GM23248 (cell line): ENCODE results near the gene LRCH4. TPM values are rescaled to one million over a fixed set of nuclear protein-coding genes. Genes with fewer than 3 reads are reported as not detected.
A peak's percentile ranks its signal among the peaks of the same experiment; 100 is the strongest.

Experiments
- DNase-seq: peaks from one replicate; pipeline ENCODE4 v3.0.0-alpha.2; 2015
- H2AFZ ChIP-seq: fragments of 200-600 bp; sonication (generic); 2 replicates; pipeline ENCODE4 v1.6.1; 2016; ENCODE audit warnings: antibody characterized with exemption
- H3F3A ChIP-seq: fragments of 200-600 bp; sonication (generic); 2 replicates; pipeline ENCODE4 v1.6.1; 2016; ENCODE audit warnings: mild to moderate bottlenecking, antibody characterized with exemption, mixed run types; ENCODE audit not compliant: insufficient read depth
- H3K27ac ChIP-seq: fragments of 200-600 bp; sonication (generic); 2 replicates; pipeline ENCODE4 v1.5.1; 2016; ENCODE audit warnings: mild to moderate bottlenecking
- H3K27me3 ChIP-seq: fragments of 200-600 bp; sonication (generic); replicated peaks from 2 replicates; pipeline ENCODE4 v1.6.1; 2016; ENCODE audit warnings: mild to moderate bottlenecking; ENCODE audit not compliant: insufficient read depth
- H3K36me3 ChIP-seq: fragments of 200-600 bp; sonication (generic); 2 replicates; pipeline ENCODE4 v1.6.1; 2016; ENCODE audit warnings: low read depth, mild to moderate bottlenecking
- H3K4me1 ChIP-seq: fragments of 200-600 bp; sonication (generic); 2 replicates; pipeline ENCODE4 v1.6.1; 2016; ENCODE audit warnings: mild to moderate bottlenecking; ENCODE audit not compliant: insufficient read depth
- H3K4me2 ChIP-seq: fragments of 200-600 bp; sonication (generic); one replicate; pipeline ENCODE4 v1.6.1; 2016; ENCODE audit warnings: mild to moderate bottlenecking; ENCODE audit not compliant: unreplicated experiment
- H3K4me3 ChIP-seq: fragments of 200-600 bp; sonication (generic); 2 replicates; pipeline ENCODE4 v1.5.1; 2016; ENCODE audit warnings: mild to moderate bottlenecking
- H3K79me2 ChIP-seq: fragments of 200-600 bp; sonication (generic); 2 replicates; pipeline ENCODE4 v1.6.1; 2016; ENCODE audit warnings: mild to moderate bottlenecking; ENCODE audit not compliant: insufficient read depth
- H3K9ac ChIP-seq: fragments of 200-600 bp; sonication (generic); 2 replicates; pipeline ENCODE4 v1.6.1; 2016; ENCODE audit warnings: mild to moderate bottlenecking
- H3K9me2 ChIP-seq: fragments of 200-600 bp; sonication (generic); 2 replicates; pipeline ENCODE4 v1.6.1; 2016; ENCODE audit warnings: mixed run types, mild to moderate bottlenecking, moderate library complexity; ENCODE audit not compliant: insufficient read depth
- H3K9me3 ChIP-seq: fragments of 200-600 bp; sonication (generic); one replicate; pipeline ENCODE4 v1.6.1; 2017; ENCODE audit warnings: low read depth
- H4K20me1 ChIP-seq: fragments of 200-600 bp; sonication (generic); 2 replicates; pipeline ENCODE4 v1.6.0; 2016; ENCODE audit not compliant: insufficient read depth
- EZH2 ChIP-seq: fragments of 200-600 bp; sonication (generic); IDR thresholded peaks from 2 replicates; pipeline ENCODE4 v1.6.1; 2018; ENCODE audit warnings: antibody characterized with exemption, mild to moderate bottlenecking; ENCODE audit not compliant: insufficient read depth, poor library complexity, severe bottlenecking
- EZH2phosphoT487 ChIP-seq: fragments of 200-600 bp; sonication (generic); IDR thresholded peaks from 2 replicates; pipeline ENCODE4 v1.6.1; 2018; ENCODE audit warnings: antibody characterized with exemption, moderate library complexity, mild to moderate bottlenecking, low read depth; ENCODE audit not compliant: insufficient read depth
- WGBS, 2 experiments: methylation state at CpG; one replicate each; pipeline ENCODE4 v1.1.6; 2015 to 2017; ENCODE audit warnings: low lambda C conversion rate in 2 of 2, low coverage in 1 of 2; ENCODE audit errors: missing lambda C conversion rate in 2 of 2; 5-methylcytosine and 5-hydroxymethylcytosine counted together
- in situ Hi-C: fragments of 300-500 bp; cut with MboI; formaldehyde crosslinking; loops from 2 replicates; pipeline ENCODE4 v1.15.0; 2020
- polyA plus RNA-seq: library from polyadenylated mRNA; unstranded; fragments of >200 nt; fragmentation: Nextera tagmentation; extraction: Ambion mirVana; gene quantifications from 2 replicates; pipeline ENCODE4 v1.2.1, GENCODE V29; 2016
- total RNA-seq: library from RNA; depleted of rRNA; stranded (reverse); fragments of >200 nt; shearing (Covaris generic); gene quantifications from 2 replicates; pipeline ENCODE4 v1.2.3, GENCODE V29; 2014

The LRCH4 gene
- total and polyA plus RNA-seq, 2 experiments from 2014 or later: 12.9 to 13.6 TPM

DNA sequence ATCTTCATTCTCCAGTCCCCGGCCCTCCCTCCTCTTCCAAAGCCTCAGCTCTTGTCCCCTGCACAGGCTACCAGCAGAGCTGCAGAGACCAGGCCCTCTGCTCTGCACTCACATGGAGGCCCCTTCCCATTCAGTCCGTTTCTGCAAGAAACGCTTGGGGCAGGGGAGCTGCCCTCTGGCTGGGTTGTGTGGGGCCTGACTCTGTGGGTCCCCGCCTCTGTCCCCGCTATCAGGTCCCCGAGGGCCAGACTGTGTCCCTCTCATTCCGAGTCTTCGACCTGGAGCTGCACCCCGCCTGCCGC is 17.7 kb upstream of the LRCH4 start:
- Histone ChIP-seq H4K20me1 (no peaks in the 10 kb centered on the region), H3K4me2 (peak overlapping the region; percentile 96), H2AFZ (peak overlapping the region; percentile 49), H3K4me3 (peak overlapping the region; percentile 86), H3K36me3 (peaks cover 3% of the 10 kb centered on the region; the same call in 1 of the 2 replicates), H3F3A (peaks cover 23% of the 10 kb centered on the region; the same call in 1 of the 2 replicates), H3K9ac (peak overlapping the region; percentile 79), H3K9me3 (no peaks in the 10 kb centered on the region), H3K79me2 (0 out of 2 replicates have a peak, but pooled peaks cover 6% of the 10 kb centered on the region), H3K9me2 (no peaks in the 10 kb centered on the region), H3K27me3 (no peaks in the 10 kb centered on the region), H3K27ac (peak overlapping the region; percentile 66), H3K4me1 (no peaks in the 10 kb centered on the region)
- in situ Hi-C loops: no loop called here
- WGBS, 2 experiments: 0 to 2% methylated on average over 9 to 10 of the region's 10 CpGs
- TF ChIP-seq EZH2 (no peak), EZH2phosphoT487 (no peak)
- peak; percentile 59 for DNase-seq

DNA sequence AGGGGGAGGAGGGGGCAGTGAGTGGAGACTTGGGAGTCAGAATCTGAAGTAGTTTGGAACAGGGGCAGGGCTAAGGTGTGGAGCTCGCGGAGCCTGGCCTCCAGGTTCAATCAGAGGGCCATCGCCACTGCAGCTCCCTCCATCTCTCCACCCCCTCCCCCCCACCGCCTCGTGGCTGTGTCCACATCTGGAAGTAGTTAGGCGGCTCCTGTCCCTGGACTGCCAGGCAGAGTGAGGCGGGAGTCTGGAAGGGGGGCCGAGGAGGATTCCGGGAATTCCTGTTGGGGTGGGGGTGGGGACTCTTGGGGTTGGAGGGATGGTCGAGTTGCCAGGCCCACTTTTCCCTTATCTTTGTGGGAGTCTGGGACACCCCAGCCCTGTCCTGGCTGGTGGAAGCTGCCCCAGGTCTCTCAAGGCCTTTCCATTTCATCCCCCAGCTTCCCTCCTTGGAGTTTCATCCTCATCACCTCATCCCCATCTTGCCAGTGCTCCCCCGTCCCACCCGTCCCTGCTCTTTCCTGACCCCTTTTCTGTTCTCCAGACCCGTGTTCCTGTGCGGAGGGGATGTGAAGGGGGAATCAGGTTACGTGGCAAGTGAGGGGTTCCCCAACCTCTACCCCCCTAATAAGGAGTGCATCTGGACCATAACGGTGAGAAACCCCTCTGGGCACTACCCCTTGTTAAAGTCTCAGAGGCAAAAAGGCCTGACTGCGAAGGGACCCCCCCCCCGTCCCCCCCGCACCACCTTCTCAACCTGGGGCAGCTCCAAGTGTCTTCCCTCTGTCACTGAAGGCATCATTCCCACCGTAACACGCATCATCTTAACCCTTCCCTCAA is 17.2 kb upstream of the LRCH4 start:
- Histone ChIP-seq H3K9me2 (no peaks in the 10 kb centered on the region), H3K27me3 (no peaks in the 10 kb centered on the region), H3K9ac (peak overlapping the region; percentile 79), H3K4me1 (no peaks in the 10 kb centered on the region), H3K79me2 (0 out of 2 replicates have a peak, but pooled peaks cover 6% of the 10 kb centered on the region), H3K27ac (peak overlapping the region; percentile 66), H3K36me3 (peaks cover 3% of the 10 kb centered on the region; the same call in 1 of the 2 replicates), H3K4me2 (peak overlapping the region; percentile 96), H2AFZ (0 out of 2 replicates have a peak overlapping the region, but pooled peaks have one; percentile 49), H3K9me3 (no peaks in the 10 kb centered on the region), H3F3A (peaks cover 19% of the 10 kb centered on the region; the same call in 1 of the 2 replicates), H4K20me1 (no peaks in the 10 kb centered on the region), H3K4me3 (peak overlapping the region; percentile 86)
- in situ Hi-C loops: no loop called here
- DNase-seq: peak; percentile 86
- WGBS, 2 experiments: 0 to 3% methylated on average over 10 to 21 of the region's 21 CpGs
- TF ChIP-seq EZH2phosphoT487 (no peak), EZH2 (no peak)

DNA sequence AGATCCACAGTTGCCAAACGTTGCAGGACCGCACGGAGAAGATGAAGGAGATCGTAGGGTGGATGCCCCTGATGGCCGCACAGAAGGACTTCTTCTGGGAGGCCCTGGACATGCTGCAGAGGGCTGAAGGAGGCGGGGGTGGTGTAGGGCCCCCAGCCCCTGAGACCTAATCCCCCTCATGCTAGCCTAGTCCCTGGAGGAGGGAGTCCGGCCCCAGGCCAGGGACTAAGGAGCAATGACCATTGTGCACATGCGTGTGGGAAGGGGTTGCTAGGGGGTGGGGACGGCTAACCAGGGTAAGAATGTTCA is 14.8 kb upstream of the LRCH4 start:
- H3K27ac ChIP-seq: no peak overlapping the region
- no peak overlapping the region for H2AFZ ChIP-seq
- H3K9me3 ChIP-seq: no peaks in the 10 kb centered on the region
- 87 to 89% methylated on average over 9 of the region's 9 CpGs for WGBS, 2 experiments
- H3K9ac ChIP-seq: no peak overlapping the region
- no peaks in the 10 kb centered on the region for H3K27me3 ChIP-seq
- H3K36me3 ChIP-seq: no peaks in the 10 kb centered on the region
- H3K9me2 ChIP-seq: no peaks in the 10 kb centered on the region
- no peak for TF ChIP-seq EZH2phosphoT487
- TF ChIP-seq EZH2: no peak
- 0 out of 2 replicates have a peak, but pooled peaks cover 6% of the 10 kb centered on the region for H3K79me2 ChIP-seq
- no peak overlapping the region for H3K4me3 ChIP-seq
- H4K20me1 ChIP-seq: no peaks in the 10 kb centered on the region
- H3K4me2 ChIP-seq: no peak overlapping the region
- H3F3A ChIP-seq: no peaks in the 10 kb centered on the region
- no peaks in the 10 kb centered on the region for H3K4me1 ChIP-seq
- no peak for DNase-seq
- in situ Hi-C loops: no loop called here

DNA sequence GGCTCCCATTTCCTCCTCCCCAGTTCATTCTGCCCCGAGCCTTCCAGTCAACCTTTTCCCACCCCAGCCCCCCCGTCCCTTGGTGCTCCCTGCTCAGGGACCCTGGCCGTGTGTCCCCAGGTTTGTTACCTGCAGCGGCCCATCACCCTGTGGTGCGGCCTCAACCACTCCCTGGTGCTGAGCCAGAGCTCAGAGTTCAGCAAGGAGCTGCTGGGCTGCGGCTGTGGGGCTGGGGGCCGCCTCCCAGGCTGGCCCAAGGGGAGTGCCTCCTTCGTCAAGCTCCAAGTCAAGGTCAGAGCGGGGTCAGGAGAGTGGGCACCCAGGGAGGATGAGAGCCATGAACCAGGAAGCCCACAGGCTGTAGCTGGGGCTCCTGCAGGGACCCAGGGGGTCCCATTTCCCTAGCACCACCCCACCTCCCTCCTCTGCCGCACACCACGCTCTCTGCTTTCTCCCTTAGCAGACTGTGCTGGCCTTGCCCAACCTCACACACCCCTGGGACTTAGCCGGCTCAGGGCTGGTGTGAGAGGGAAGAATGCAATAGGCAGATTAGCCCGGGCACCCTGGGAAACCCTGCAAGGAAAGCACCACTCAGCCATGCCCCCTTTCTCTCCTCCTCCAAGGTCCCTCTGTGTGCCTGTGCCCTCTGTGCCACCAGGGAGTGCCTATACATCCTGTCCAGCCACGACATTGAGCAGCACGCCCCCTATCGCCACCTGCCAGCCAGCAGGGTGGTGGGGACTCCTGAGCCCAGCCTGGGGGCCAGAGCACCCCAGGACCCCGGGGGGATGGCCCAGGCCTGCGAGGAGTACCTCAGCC is 14.2 kb upstream of the LRCH4 start:
- Histone ChIP-seq H3K9me3 (no peaks in the 10 kb centered on the region), H4K20me1 (no peaks in the 10 kb centered on the region), H3K9ac (no peak overlapping the region), H3K79me2 (0 out of 2 replicates have a peak, but pooled peaks cover 6% of the 10 kb centered on the region), H3K4me1 (no peaks in the 10 kb centered on the region), H3K9me2 (no peaks in the 10 kb centered on the region), H3K4me2 (no peak overlapping the region), H3K27ac (no peak overlapping the region), H3K4me3 (no peak overlapping the region), H3F3A (no peaks in the 10 kb centered on the region), H2AFZ (no peak overlapping the region), H3K36me3 (no peaks in the 10 kb centered on the region), H3K27me3 (no peaks in the 10 kb centered on the region)
- no peak for TF ChIP-seq EZH2phosphoT487
- no peak for TF ChIP-seq EZH2
- 92 to 95% methylated on average over 18 of the region's 18 CpGs for WGBS, 2 experiments
- DNase-seq: no peak
- in situ Hi-C loops: no loop called here
